Loucy (cell line): ENCODE results near the gene CFHR1.

Experiments
- H2AFZ ChIP-seq: fragments of 200-600 bp; sonication (generic); 2 replicates; pipeline ENCODE4 v1.6.0; 2016; ENCODE audit warnings: antibody characterized with exemption, mild to moderate bottlenecking, low read length, moderate library complexity
- H3F3A ChIP-seq: fragments of 200-600 bp; 2 replicates; pipeline ENCODE4 v1.6.0; 2016; ENCODE audit warnings: antibody characterized with exemption, low read depth, mild to moderate bottlenecking
- H3K27me3 ChIP-seq: fragments of 200-600 bp; sonication (generic); 2 replicates; pipeline ENCODE4 v1.6.1; 2014; ENCODE audit warnings: low read length, mild to moderate bottlenecking; ENCODE audit not compliant: insufficient read depth, poor library complexity, severe bottlenecking
- H3K36me3 ChIP-seq: fragments of 200-600 bp; sonication (generic); 2 replicates; pipeline ENCODE4 v1.6.1; 2016; ENCODE audit warnings: low read length; ENCODE audit not compliant: insufficient read depth
- H3K4me1 ChIP-seq: fragments of 200-600 bp; sonication (generic); 2 replicates; pipeline ENCODE4 v1.5.1; 2014; ENCODE audit warnings: low read length, mild to moderate bottlenecking; ENCODE audit not compliant: insufficient read depth, poor library complexity, severe bottlenecking
- H3K4me2 ChIP-seq: fragments of 200-600 bp; sonication (generic); 2 replicates; pipeline ENCODE4 v1.6.0; 2014; ENCODE audit warnings: antibody characterized with exemption, low read length, low read depth, mild to moderate bottlenecking; ENCODE audit not compliant: poor library complexity, severe bottlenecking
- H3K4me3 ChIP-seq: fragments of 200-600 bp; sonication (generic); 2 replicates; pipeline ENCODE4 v1.5.1; 2014; ENCODE audit warnings: low read length, mild to moderate bottlenecking, mixed read lengths; ENCODE audit not compliant: poor library complexity, severe bottlenecking
- H3K79me2 ChIP-seq: fragments of 200-600 bp; sonication (generic); 2 replicates; pipeline ENCODE4 v1.6.1; 2014; ENCODE audit warnings: low read length; ENCODE audit not compliant: insufficient read depth
- H3K9ac ChIP-seq: fragments of 200-600 bp; sonication (generic); 2 replicates; pipeline ENCODE4 v1.6.0; 2014; ENCODE audit warnings: mild to moderate bottlenecking, low read depth, low read length, moderate library complexity; ENCODE audit not compliant: poor library complexity, severe bottlenecking
- H3K9me2 ChIP-seq: fragments of 200-600 bp; sonication (generic); replicated peaks from 2 replicates; pipeline ENCODE4 v1.6.1; 2016; ENCODE audit warnings: low read depth, low read length, mixed read lengths
- H3K9me3 ChIP-seq: fragments of 200-600 bp; sonication (generic); 2 replicates; pipeline ENCODE4 v1.6.1; 2014; ENCODE audit warnings: mild to moderate bottlenecking, antibody characterized with exemption, low read length, low read depth; ENCODE audit not compliant: insufficient read depth
- H4K20me1 ChIP-seq: fragments of 200-600 bp; sonication (generic); 2 replicates; pipeline ENCODE4 v1.6.0; 2014; ENCODE audit warnings: antibody characterized with exemption, low read length, mild to moderate bottlenecking; ENCODE audit not compliant: insufficient read depth, poor library complexity, severe bottlenecking
- EZH2phosphoT487 ChIP-seq: fragments of 200-600 bp; IDR thresholded peaks from 2 replicates; pipeline ENCODE4 v1.6.1; 2018; ENCODE audit warnings: antibody characterized with exemption, mild to moderate bottlenecking, moderate library complexity, borderline replicate concordance
- TF ChIP-seq, protein P1 (sequence below): fragments of 200-600 bp; sonication (generic); conservative IDR thresholded peaks from 2 replicates; pipeline ENCODE4 v1.5.1; 2014; ENCODE audit warnings: mild to moderate bottlenecking, antibody characterized with exemption, low read length

CFHR1 gene

DNA sequence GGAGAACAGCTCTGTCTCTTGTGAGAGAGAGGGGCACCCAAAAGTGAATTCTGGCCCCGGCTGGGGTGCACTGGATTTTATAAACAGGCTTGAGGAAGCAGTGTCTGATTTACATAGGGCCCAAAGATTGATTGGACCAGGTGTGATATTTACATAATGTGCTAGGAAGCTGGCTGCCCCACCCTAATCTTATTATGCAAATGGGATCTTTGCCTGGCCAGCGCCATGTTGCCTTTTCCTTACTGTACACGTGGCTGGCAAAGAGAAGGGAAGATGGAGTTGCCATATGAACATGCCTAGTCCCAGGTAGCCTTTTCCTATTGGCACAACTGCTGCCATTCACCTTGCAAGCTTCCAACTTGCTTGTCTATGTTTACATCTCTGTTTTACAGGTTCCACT, 39.3 kb downstream of the CFHR1 start:
- Histone ChIP-seq H3K4me3 (no peak overlapping the region), H3K9me2 (no peaks in the 10 kb centered on the region), H2AFZ (no peak overlapping the region), H4K20me1 (no peaks in the 10 kb centered on the region), H3K36me3 (no peaks in the 10 kb centered on the region), H3K27me3 (no peaks in the 10 kb centered on the region), H3K4me1 (no peaks in the 10 kb centered on the region), H3K4me2 (no peak overlapping the region), H3F3A (no peaks in the 10 kb centered on the region), H3K9me3 (no peaks in the 10 kb centered on the region), H3K9ac (no peak overlapping the region), H3K79me2 (no peaks in the 10 kb centered on the region)
- no peak for TF ChIP-seq EZH2phosphoT487

- no peak overlapping the region for H3K4me3 ChIP-seq
- no peak overlapping the region for H3K9ac ChIP-seq
- no peaks in the 10 kb centered on the region for H3F3A ChIP-seq
- H3K9me3 ChIP-seq, result no peaks in the 10 kb centered on the region
- H2AFZ ChIP-seq, result no peak overlapping the region
- H3K36me3 ChIP-seq, result no peaks in the 10 kb centered on the region
- H4K20me1 ChIP-seq, result no peaks in the 10 kb centered on the region
- TF ChIP-seq, protein P1, sequence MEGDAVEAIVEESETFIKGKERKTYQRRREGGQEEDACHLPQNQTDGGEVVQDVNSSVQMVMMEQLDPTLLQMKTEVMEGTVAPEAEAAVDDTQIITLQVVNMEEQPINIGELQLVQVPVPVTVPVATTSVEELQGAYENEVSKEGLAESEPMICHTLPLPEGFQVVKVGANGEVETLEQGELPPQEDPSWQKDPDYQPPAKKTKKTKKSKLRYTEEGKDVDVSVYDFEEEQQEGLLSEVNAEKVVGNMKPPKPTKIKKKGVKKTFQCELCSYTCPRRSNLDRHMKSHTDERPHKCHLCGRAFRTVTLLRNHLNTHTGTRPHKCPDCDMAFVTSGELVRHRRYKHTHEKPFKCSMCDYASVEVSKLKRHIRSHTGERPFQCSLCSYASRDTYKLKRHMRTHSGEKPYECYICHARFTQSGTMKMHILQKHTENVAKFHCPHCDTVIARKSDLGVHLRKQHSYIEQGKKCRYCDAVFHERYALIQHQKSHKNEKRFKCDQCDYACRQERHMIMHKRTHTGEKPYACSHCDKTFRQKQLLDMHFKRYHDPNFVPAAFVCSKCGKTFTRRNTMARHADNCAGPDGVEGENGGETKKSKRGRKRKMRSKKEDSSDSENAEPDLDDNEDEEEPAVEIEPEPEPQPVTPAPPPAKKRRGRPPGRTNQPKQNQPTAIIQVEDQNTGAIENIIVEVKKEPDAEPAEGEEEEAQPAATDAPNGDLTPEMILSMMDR, result no peak
- TF ChIP-seq EZH2phosphoT487, result no peak
- no peaks in the 10 kb centered on the region for H3K4me1 ChIP-seq
- H3K4me2 ChIP-seq, result no peak overlapping the region
- no peaks in the 10 kb centered on the region for H3K79me2 ChIP-seq
- no peaks in the 10 kb centered on the region for H3K9me2 ChIP-seq
- H3K27me3 ChIP-seq, result no peaks in the 10 kb centered on the region
Measured at GRCh38 chr1:196860323-196860884, 40.9 kb downstream of the CFHR1 start.

GRCh38 chr1:196861429-196861828, 41.9 kb downstream of the CFHR1 start:
- Histone ChIP-seq H3K4me3 (no peak overlapping the region), H2AFZ (no peak overlapping the region), H3K4me2 (no peak overlapping the region), H3K9me3 (no peaks in the 10 kb centered on the region), H3K4me1 (no peaks in the 10 kb centered on the region), H3K9me2 (no peaks in the 10 kb centered on the region), H3K79me2 (no peaks in the 10 kb centered on the region), H3K27me3 (no peaks in the 10 kb centered on the region), H3F3A (no peaks in the 10 kb centered on the region), H3K36me3 (no peaks in the 10 kb centered on the region), H4K20me1 (no peaks in the 10 kb centered on the region), H3K9ac (no peak overlapping the region)
- TF ChIP-seq, protein P1, result no peak
- no peak for TF ChIP-seq EZH2phosphoT487

DNA sequence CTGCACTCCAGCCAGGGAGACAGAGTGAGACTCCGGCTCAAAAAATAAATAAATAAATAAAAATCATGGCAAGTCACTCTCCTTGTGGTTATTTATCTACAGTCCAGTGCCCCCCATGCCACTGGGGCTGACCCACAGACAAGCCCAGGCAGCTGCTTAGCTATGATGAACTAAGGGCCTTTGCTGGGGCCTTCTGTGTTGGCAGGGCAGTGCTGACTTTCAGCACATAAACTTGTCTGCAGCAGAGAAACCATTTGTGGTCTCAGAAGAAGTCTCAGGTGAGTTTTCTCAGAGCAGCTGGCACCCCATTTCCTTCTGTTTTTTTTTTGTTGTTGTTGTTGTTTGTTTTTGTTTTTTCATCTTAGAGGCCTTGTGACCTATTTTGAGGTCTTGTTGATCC, 47.4 kb downstream of the CFHR1 start:
- Histone ChIP-seq H2AFZ (no peak overlapping the region), H3K4me1 (no peaks in the 10 kb centered on the region), H3F3A (no peaks in the 10 kb centered on the region), H3K4me2 (no peak overlapping the region), H3K36me3 (no peaks in the 10 kb centered on the region), H3K9ac (no peak overlapping the region), H3K9me2 (no peaks in the 10 kb centered on the region), H3K79me2 (no peaks in the 10 kb centered on the region), H3K27me3 (no peaks in the 10 kb centered on the region), H3K9me3 (no peaks in the 10 kb centered on the region), H3K4me3 (no peak overlapping the region), H4K20me1 (no peaks in the 10 kb centered on the region)
- TF ChIP-seq, protein P1, result no peak
- no peak for TF ChIP-seq EZH2phosphoT487
